SK-N-SH treated with all-trans-retinoic acid at 6 μM for 48 hours (cell line): ENCODE results near the gene SLITRK1.

Experiments
- ZNF70 ChIP-seq: fragments of 450-650 bp; formaldehyde crosslinking; IDR thresholded peaks from 2 replicates; pipeline ENCODE4 v1.5.0; 2020; ENCODE audit warnings: mild to moderate bottlenecking, moderate library complexity
- TF ChIP-seq, protein P1 (sequence below): fragments of 250-450 bp; sonication (Bioruptor Pico); IDR thresholded peaks from 2 replicates; pipeline ENCODE4 v1.5.0; 2020; ENCODE audit warnings: mild to moderate bottlenecking, moderate library complexity
- TF ChIP-seq, protein P2 (sequence below): fragments of 250-450 bp; sonication (Bioruptor Pico); IDR thresholded peaks from 2 replicates; pipeline ENCODE4 v1.8.0; 2020; ENCODE audit warnings: mild to moderate bottlenecking, moderate library complexity, borderline replicate concordance

DNA sequence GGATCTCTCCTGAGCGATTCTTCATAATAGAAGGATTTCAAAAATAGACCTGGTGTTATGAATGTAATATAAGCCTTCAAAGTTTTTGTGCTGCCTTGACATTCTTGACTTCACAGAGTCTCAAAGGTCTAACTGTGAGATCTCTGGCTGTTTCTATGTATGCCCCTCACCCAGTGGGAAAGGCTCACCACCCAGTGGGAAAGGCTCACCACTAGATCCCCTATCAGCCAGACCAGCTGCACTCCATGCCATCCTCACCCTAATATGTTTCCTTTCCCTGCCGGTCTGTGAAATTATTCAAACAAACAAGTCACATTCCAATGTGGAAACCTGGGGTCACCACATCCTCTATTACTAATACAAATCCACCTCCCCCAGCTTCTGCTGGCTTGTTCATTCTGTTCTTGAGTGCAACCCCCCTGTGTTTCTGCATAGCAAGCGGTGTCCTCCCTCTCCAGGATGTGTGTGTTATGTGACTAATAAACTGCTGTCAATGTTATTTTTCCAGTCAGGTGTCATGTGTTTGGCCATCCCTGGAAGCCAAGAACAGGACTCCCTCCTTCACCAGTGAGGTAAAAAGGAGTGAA is 13.8 kb upstream of the SLITRK1 start:
- TF ChIP-seq, protein P1, sequence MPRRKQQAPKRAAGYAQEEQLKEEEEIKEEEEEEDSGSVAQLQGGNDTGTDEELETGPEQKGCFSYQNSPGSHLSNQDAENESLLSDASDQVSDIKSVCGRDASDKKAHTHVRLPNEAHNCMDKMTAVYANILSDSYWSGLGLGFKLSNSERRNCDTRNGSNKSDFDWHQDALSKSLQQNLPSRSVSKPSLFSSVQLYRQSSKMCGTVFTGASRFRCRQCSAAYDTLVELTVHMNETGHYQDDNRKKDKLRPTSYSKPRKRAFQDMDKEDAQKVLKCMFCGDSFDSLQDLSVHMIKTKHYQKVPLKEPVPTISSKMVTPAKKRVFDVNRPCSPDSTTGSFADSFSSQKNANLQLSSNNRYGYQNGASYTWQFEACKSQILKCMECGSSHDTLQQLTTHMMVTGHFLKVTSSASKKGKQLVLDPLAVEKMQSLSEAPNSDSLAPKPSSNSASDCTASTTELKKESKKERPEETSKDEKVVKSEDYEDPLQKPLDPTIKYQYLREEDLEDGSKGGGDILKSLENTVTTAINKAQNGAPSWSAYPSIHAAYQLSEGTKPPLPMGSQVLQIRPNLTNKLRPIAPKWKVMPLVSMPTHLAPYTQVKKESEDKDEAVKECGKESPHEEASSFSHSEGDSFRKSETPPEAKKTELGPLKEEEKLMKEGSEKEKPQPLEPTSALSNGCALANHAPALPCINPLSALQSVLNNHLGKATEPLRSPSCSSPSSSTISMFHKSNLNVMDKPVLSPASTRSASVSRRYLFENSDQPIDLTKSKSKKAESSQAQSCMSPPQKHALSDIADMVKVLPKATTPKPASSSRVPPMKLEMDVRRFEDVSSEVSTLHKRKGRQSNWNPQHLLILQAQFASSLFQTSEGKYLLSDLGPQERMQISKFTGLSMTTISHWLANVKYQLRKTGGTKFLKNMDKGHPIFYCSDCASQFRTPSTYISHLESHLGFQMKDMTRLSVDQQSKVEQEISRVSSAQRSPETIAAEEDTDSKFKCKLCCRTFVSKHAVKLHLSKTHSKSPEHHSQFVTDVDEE = no peak
- no peak for TF ChIP-seq ZNF70 (CRISPR knock-in tag)
- TF ChIP-seq, protein P2, sequence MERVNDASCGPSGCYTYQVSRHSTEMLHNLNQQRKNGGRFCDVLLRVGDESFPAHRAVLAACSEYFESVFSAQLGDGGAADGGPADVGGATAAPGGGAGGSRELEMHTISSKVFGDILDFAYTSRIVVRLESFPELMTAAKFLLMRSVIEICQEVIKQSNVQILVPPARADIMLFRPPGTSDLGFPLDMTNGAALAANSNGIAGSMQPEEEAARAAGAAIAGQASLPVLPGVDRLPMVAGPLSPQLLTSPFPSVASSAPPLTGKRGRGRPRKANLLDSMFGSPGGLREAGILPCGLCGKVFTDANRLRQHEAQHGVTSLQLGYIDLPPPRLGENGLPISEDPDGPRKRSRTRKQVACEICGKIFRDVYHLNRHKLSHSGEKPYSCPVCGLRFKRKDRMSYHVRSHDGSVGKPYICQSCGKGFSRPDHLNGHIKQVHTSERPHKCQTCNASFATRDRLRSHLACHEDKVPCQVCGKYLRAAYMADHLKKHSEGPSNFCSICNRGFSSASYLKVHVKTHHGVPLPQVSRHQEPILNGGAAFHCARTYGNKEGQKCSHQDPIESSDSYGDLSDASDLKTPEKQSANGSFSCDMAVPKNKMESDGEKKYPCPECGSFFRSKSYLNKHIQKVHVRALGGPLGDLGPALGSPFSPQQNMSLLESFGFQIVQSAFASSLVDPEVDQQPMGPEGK (CRISPR knock-in tag) = no peak
